ENCODE measurements around the gene NTF4. TPM values are rescaled to one million over a fixed set of nuclear protein-coding genes. Genes with fewer than 3 reads are reported as not detected.
"Not testable (repeated sequence)": the region's sequence is repeated elsewhere in the genome, so short reads cannot be mapped to it uniquely, and the experiment has no call there.

Gene NTF4
- total RNA-seq, 1 experiment from 2014 or later = 1.7 TPM

DNA sequence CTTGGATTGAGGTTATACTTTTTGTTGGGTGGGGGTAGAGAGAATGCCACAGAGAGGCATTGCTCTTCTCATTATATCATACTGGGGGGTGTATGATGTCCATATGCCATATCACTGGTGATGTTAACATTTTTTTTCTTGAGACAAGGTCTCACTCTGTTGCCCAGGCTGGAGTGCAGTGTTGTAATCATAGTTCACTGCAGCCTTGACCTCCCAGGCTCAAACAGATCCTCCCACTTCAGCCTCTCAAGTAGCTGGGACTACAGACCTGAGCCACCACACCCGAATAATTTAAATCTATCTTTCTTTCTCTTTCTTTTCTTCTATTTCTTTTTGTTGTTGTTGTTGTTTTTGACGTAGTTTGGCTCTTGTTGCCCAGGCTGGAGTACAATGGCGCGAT lies 15.8 kb upstream of the NTF4 start:
- no peak for ATAC-seq

GRCh38 chr19:49074869-49075268 lies 10.3 kb upstream of the NTF4 start:
- TF ChIP-seq RAD21 (IDR thresholded peaks at IDR 0.05; ENCODE audit: low read depth) = peak; percentile 75
- TF ChIP-seq, protein P1, sequence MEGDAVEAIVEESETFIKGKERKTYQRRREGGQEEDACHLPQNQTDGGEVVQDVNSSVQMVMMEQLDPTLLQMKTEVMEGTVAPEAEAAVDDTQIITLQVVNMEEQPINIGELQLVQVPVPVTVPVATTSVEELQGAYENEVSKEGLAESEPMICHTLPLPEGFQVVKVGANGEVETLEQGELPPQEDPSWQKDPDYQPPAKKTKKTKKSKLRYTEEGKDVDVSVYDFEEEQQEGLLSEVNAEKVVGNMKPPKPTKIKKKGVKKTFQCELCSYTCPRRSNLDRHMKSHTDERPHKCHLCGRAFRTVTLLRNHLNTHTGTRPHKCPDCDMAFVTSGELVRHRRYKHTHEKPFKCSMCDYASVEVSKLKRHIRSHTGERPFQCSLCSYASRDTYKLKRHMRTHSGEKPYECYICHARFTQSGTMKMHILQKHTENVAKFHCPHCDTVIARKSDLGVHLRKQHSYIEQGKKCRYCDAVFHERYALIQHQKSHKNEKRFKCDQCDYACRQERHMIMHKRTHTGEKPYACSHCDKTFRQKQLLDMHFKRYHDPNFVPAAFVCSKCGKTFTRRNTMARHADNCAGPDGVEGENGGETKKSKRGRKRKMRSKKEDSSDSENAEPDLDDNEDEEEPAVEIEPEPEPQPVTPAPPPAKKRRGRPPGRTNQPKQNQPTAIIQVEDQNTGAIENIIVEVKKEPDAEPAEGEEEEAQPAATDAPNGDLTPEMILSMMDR (IDR thresholded peaks at IDR 0.05 in 2 of 3, conservative IDR thresholded peaks at IDR 0.05 in 1 of 3; ENCODE audit: borderline replicate concordance in 1 of 3, insufficient read depth in 1 of 3, low read depth in 2 of 3, low read length in 2 of 3) = peak; percentile 48 to 70 (median 65)
- ChIA-PET RAD21 (ENCODE audit: low non-redundant PET in 1 of 2, low total read pairs in 2 of 2, uncharacterized antibody in 2 of 2, unreplicated experiment in 2 of 2) (interaction anchor here in 1 of 2 experiments (0.6 to 1.4 kb wide), 2 partner anchors 124 to 133 kb away, joined by 3 read pairs; no protein-coding TSS in a partner anchor), CTCF (interaction anchor here (1.2 to 2.6 kb wide), 8 partner anchors 10 to 279 kb away, joined by 3 to 18 read pairs (median 8); partner anchors contain the start of genes CGB7 and NTF4)
- H3K9ac ChIP-seq (ENCODE audit: low read length); H3K9me3 ChIP-seq (ENCODE audit: control insufficient read depth in 1 of 2, insufficient read depth in 1 of 2, low read depth in 1 of 2, low read length in 2 of 2); H2AFZ ChIP-seq (ENCODE audit: low read depth, low read length, poor library complexity, severe bottlenecking); H3K4me3 ChIP-seq (replicated peaks in 1 of 2; ENCODE audit: low read depth in 1 of 2, low read length in 2 of 2); H3K27ac ChIP-seq (ENCODE audit: low read depth, low read length); DNase-seq (ENCODE audit: low read depth, low spot score); POLR2A ChIA-PET; H3K27me3 ChIP-seq (ENCODE audit: insufficient read depth, low read length); BruUV-seq (replicated peaks); H3K36me3 ChIP-seq (ENCODE audit: control insufficient read depth in 1 of 2, insufficient read depth in 2 of 2, low read length in 2 of 2); H3K9me2 ChIP-seq (ENCODE audit: insufficient read depth); H4K20me1 ChIP-seq (ENCODE audit: insufficient read depth); H3K4me2 ChIP-seq (ENCODE audit: low read length); H3K79me2 ChIP-seq (ENCODE audit: insufficient read depth, low read length): not testable (repeated sequence)
- peaks cover 10 to 11% of the 10 kb centered on the region in 2 experiments for H3K4me1 ChIP-seq (ENCODE audit: control insufficient read depth in 1 of 2, insufficient read depth in 2 of 2, low read length in 2 of 2)
- intact Hi-C loops (cut with micrococcal nuclease) = loop anchor here (1.0 to 2.0 kb wide), 3 partner anchors 124 to 286 kb away; no protein-coding TSS in a partner anchor
- ATAC-seq = peak; percentile 54; the same call in 1 of the 2 replicates

More for the DNA sequence above, 15.8 kb upstream of the NTF4 start:
- no TSS peak for BruUV-seq (replicated peaks)
- Histone ChIP-seq H3K4me1 (ENCODE audit: control insufficient read depth in 1 of 2, insufficient read depth in 2 of 2, low read length in 2 of 2) (peaks cover 0 to 9% of the 10 kb centered on the region in 2 experiments; a peak in 2 of 4 replicates), H2AFZ (ENCODE audit: low read depth, low read length, poor library complexity, severe bottlenecking) (no peak overlapping the region), H3K79me2 (ENCODE audit: insufficient read depth, low read length) (peaks cover 2% of the 10 kb centered on the region), H3K9me2 (ENCODE audit: insufficient read depth) (no peaks in the 10 kb centered on the region), H3K4me3 (replicated peaks in 1 of 2; ENCODE audit: low read depth in 1 of 2, low read length in 2 of 2) (no peak overlapping the region), H3K9ac (ENCODE audit: low read length) (no peak overlapping the region), H3K27me3 (ENCODE audit: insufficient read depth, low read length) (no peaks in the 10 kb centered on the region), H4K20me1 (ENCODE audit: insufficient read depth) (no peaks in the 10 kb centered on the region), H3K27ac (ENCODE audit: low read depth, low read length) (no peak overlapping the region), H3K4me2 (ENCODE audit: low read length) (no peak overlapping the region), H3K36me3 (ENCODE audit: control insufficient read depth in 1 of 2, insufficient read depth in 2 of 2, low read length in 2 of 2) (no peaks in the 10 kb centered on the region), H3K9me3 (ENCODE audit: control insufficient read depth in 1 of 2, insufficient read depth in 1 of 2, low read depth in 1 of 2, low read length in 2 of 2) (no peaks in the 10 kb centered on the region)
- intact Hi-C loops (cut with micrococcal nuclease) = no loop called here
- no peak for DNase-seq (ENCODE audit: low read depth, low spot score)
- ChIA-PET RAD21 (ENCODE audit: low non-redundant PET in 1 of 2, low total read pairs in 2 of 2, uncharacterized antibody in 2 of 2, unreplicated experiment in 2 of 2) (no interaction called here), POLR2A (no interaction called here), CTCF (no interaction called here)
- no peak for TF ChIP-seq CBX3 (IDR thresholded peaks at IDR 0.05; ENCODE audit: low read depth)
- no peak for TF ChIP-seq CEBPB (IDR thresholded peaks at IDR 0.05; ENCODE audit: low read depth)
- TF ChIP-seq ZNF274 (IDR thresholded peaks at IDR 0.05; ENCODE audit: low read depth, low read length) = no peak
- TF ChIP-seq FOSL1 (IDR thresholded peaks at IDR 0.05; ENCODE audit: low read depth) = no peak
- no peak for TF ChIP-seq POLR2AphosphoS5 (IDR thresholded peaks at IDR 0.05; ENCODE audit: low read depth, low read length)
- TF ChIP-seq SRF (IDR thresholded peaks at IDR 0.05; ENCODE audit: low read depth) = no peak
